ENCODE measurements around the gene PHOX2A.
A peak's percentile ranks its signal among the peaks of the same experiment; 100 is the strongest.

The PHOX2A gene

DNA sequence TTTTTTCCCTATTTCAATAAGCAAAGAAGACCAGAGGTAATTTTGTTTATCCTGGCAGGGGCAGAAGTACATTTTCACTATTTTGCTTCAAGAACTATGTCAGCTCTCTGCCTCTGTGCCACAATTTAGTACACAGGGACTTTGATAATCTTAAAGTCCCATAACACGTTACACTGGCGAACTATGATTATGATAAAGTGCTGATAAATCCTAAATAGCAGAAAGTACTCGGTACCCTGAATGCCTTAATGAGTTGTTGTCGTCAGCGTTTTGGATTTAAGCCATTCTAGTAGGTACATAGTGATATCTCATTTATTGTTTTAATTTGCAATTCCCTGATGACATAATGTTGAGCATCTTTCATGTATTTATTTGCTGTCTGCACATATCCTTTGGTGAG lies 16.6 kb upstream of the PHOX2A start:
- 0 out of 2 replicates have a peak, but pooled peaks have one; percentile 39 for TF ChIP-seq BACH2 (CRISPR knock-in tag; IDR thresholded peaks at IDR 0.05; ENCODE audit: borderline replicate concordance)
- TF ChIP-seq PPARA (CRISPR knock-in tag; IDR thresholded peaks at IDR 0.05; ENCODE audit: borderline replicate concordance) = no peak
- TF ChIP-seq SNAI2 (CRISPR knock-in tag; IDR thresholded peaks at IDR 0.05) = no peak
- no peak for TF ChIP-seq GLIS3 (CRISPR knock-in tag; IDR thresholded peaks at IDR 0.05)
- TF ChIP-seq, protein P1, sequence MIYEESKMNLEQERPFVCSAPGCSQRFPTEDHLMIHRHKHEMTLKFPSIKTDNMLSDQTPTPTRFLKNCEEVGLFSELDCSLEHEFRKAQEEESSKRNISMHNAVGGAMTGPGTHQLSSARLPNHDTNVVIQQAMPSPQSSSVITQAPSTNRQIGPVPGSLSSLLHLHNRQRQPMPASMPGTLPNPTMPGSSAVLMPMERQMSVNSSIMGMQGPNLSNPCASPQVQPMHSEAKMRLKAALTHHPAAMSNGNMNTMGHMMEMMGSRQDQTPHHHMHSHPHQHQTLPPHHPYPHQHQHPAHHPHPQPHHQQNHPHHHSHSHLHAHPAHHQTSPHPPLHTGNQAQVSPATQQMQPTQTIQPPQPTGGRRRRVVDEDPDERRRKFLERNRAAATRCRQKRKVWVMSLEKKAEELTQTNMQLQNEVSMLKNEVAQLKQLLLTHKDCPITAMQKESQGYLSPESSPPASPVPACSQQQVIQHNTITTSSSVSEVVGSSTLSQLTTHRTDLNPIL (CRISPR knock-in tag; IDR thresholded peaks at IDR 0.05; ENCODE audit: low read depth) = 0 out of 2 replicates have a peak, but pooled peaks have one; percentile 13
- TF ChIP-seq ZFP30 (CRISPR knock-in tag; IDR thresholded peaks at IDR 0.05) = no peak
- TF ChIP-seq ZNF70 (CRISPR knock-in tag; IDR thresholded peaks at IDR 0.05) = no peak
- TF ChIP-seq TCF4 (CRISPR knock-in tag; IDR thresholded peaks at IDR 0.05; ENCODE audit: borderline replicate concordance) = 0 out of 2 replicates have a peak, but pooled peaks have one; percentile 22
- TF ChIP-seq ESRRG (CRISPR knock-in tag; IDR thresholded peaks at IDR 0.05) = no peak
- no peak for TF ChIP-seq TOX (CRISPR knock-in tag; IDR thresholded peaks at IDR 0.05; ENCODE audit: borderline replicate concordance)
- TF ChIP-seq, protein P2, sequence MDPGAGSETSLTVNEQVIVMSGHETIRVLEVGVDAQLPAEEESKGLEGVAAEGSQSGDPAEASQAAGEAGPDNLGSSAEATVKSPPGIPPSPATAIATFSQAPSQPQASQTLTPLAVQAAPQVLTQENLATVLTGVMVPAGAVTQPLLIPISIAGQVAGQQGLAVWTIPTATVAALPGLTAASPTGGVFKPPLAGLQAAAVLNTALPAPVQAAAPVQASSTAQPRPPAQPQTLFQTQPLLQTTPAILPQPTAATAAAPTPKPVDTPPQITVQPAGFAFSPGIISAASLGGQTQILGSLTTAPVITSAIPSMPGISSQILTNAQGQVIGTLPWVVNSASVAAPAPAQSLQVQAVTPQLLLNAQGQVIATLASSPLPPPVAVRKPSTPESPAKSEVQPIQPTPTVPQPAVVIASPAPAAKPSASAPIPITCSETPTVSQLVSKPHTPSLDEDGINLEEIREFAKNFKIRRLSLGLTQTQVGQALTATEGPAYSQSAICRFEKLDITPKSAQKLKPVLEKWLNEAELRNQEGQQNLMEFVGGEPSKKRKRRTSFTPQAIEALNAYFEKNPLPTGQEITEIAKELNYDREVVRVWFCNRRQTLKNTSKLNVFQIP (CRISPR knock-in tag; IDR thresholded peaks at IDR 0.05; ENCODE audit: borderline replicate concordance, low read depth) = no peak
- no peak for TF ChIP-seq RARB (CRISPR knock-in tag; IDR thresholded peaks at IDR 0.05)
- TF ChIP-seq, protein P3, sequence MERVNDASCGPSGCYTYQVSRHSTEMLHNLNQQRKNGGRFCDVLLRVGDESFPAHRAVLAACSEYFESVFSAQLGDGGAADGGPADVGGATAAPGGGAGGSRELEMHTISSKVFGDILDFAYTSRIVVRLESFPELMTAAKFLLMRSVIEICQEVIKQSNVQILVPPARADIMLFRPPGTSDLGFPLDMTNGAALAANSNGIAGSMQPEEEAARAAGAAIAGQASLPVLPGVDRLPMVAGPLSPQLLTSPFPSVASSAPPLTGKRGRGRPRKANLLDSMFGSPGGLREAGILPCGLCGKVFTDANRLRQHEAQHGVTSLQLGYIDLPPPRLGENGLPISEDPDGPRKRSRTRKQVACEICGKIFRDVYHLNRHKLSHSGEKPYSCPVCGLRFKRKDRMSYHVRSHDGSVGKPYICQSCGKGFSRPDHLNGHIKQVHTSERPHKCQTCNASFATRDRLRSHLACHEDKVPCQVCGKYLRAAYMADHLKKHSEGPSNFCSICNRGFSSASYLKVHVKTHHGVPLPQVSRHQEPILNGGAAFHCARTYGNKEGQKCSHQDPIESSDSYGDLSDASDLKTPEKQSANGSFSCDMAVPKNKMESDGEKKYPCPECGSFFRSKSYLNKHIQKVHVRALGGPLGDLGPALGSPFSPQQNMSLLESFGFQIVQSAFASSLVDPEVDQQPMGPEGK (CRISPR knock-in tag; IDR thresholded peaks at IDR 0.05; ENCODE audit: borderline replicate concordance) = no peak
- TF ChIP-seq, protein P4, sequence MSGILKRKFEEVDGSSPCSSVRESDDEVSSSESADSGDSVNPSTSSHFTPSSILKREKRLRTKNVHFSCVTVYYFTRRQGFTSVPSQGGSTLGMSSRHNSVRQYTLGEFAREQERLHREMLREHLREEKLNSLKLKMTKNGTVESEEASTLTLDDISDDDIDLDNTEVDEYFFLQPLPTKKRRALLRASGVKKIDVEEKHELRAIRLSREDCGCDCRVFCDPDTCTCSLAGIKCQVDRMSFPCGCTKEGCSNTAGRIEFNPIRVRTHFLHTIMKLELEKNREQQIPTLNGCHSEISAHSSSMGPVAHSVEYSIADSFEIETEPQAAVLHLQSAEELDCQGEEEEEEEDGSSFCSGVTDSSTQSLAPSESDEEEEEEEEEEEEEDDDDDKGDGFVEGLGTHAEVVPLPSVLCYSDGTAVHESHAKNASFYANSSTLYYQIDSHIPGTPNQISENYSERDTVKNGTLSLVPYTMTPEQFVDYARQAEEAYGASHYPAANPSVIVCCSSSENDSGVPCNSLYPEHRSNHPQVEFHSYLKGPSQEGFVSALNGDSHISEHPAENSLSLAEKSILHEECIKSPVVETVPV (CRISPR knock-in tag; IDR thresholded peaks at IDR 0.05) = no peak
- TF ChIP-seq ISL1 (CRISPR knock-in tag; IDR thresholded peaks at IDR 0.05) = peak; percentile 63
- TF ChIP-seq ZFP3 (CRISPR knock-in tag; IDR thresholded peaks at IDR 0.05) = 0 out of 2 replicates have a peak, but pooled peaks have one; percentile 15
- TF ChIP-seq ARNTL (CRISPR knock-in tag; IDR thresholded peaks at IDR 0.05; ENCODE audit: borderline replicate concordance, low read depth) = no peak
- TF ChIP-seq OSR1 (CRISPR knock-in tag; IDR thresholded peaks at IDR 0.05) = no peak
- no peak for TF ChIP-seq ZNF565 (CRISPR knock-in tag; conservative IDR thresholded peaks at IDR 0.05; ENCODE audit: low read depth)
- no peak for TF ChIP-seq CSDC2 (CRISPR knock-in tag; IDR thresholded peaks at IDR 0.05)
- TF ChIP-seq ZNF8 (CRISPR knock-in tag; IDR thresholded peaks at IDR 0.05) = no peak
- TF ChIP-seq, protein P5, sequence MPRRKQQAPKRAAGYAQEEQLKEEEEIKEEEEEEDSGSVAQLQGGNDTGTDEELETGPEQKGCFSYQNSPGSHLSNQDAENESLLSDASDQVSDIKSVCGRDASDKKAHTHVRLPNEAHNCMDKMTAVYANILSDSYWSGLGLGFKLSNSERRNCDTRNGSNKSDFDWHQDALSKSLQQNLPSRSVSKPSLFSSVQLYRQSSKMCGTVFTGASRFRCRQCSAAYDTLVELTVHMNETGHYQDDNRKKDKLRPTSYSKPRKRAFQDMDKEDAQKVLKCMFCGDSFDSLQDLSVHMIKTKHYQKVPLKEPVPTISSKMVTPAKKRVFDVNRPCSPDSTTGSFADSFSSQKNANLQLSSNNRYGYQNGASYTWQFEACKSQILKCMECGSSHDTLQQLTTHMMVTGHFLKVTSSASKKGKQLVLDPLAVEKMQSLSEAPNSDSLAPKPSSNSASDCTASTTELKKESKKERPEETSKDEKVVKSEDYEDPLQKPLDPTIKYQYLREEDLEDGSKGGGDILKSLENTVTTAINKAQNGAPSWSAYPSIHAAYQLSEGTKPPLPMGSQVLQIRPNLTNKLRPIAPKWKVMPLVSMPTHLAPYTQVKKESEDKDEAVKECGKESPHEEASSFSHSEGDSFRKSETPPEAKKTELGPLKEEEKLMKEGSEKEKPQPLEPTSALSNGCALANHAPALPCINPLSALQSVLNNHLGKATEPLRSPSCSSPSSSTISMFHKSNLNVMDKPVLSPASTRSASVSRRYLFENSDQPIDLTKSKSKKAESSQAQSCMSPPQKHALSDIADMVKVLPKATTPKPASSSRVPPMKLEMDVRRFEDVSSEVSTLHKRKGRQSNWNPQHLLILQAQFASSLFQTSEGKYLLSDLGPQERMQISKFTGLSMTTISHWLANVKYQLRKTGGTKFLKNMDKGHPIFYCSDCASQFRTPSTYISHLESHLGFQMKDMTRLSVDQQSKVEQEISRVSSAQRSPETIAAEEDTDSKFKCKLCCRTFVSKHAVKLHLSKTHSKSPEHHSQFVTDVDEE (CRISPR knock-in tag; IDR thresholded peaks at IDR 0.05) = peak; percentile 79; the same call in 1 of the 2 replicates
- no peak for TF ChIP-seq ZC3H10 (CRISPR knock-in tag; IDR thresholded peaks at IDR 0.05)
- no peak for ATAC-seq

DNA sequence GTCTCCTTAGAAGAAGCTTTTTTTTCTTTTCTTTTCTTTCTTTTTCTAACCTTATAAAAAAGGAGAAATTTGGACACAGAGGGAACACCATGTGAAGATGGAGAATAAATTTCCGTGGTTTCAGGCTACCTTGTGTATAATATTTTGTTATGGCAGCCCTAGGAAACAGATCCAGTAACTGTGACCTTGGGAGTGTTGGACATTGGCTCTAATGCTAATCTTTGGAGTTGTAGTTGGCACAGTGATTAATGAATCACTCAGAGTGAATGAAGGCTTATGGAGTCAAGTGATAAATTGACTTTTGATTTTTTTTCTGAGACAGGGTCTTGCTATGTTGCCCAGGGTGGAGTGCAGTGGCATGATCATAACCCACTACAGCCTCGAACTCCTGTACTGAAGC lies 15.5 kb upstream of the PHOX2A start:
- no peak for ATAC-seq
- TF ChIP-seq RARB (CRISPR knock-in tag; IDR thresholded peaks at IDR 0.05) = no peak
- TF ChIP-seq PPARA (CRISPR knock-in tag; IDR thresholded peaks at IDR 0.05; ENCODE audit: borderline replicate concordance) = no peak
- TF ChIP-seq ZC3H10 (CRISPR knock-in tag; IDR thresholded peaks at IDR 0.05) = no peak
- TF ChIP-seq ESRRG (CRISPR knock-in tag; IDR thresholded peaks at IDR 0.05) = no peak
- TF ChIP-seq, protein P1 (CRISPR knock-in tag; IDR thresholded peaks at IDR 0.05; ENCODE audit: low read depth) = no peak
- TF ChIP-seq BACH2 (CRISPR knock-in tag; IDR thresholded peaks at IDR 0.05; ENCODE audit: borderline replicate concordance) = no peak
- TF ChIP-seq, protein P4 (CRISPR knock-in tag; IDR thresholded peaks at IDR 0.05) = no peak
- TF ChIP-seq, protein P3 (CRISPR knock-in tag; IDR thresholded peaks at IDR 0.05; ENCODE audit: borderline replicate concordance) = no peak
- no peak for TF ChIP-seq TOX (CRISPR knock-in tag; IDR thresholded peaks at IDR 0.05; ENCODE audit: borderline replicate concordance)

All from SK-N-SH treated with all-trans-retinoic acid at 6 μM for 48 hours (cell line).